ENCODE data around the gene CCDC40.

Gene CCDC40

DNA sequence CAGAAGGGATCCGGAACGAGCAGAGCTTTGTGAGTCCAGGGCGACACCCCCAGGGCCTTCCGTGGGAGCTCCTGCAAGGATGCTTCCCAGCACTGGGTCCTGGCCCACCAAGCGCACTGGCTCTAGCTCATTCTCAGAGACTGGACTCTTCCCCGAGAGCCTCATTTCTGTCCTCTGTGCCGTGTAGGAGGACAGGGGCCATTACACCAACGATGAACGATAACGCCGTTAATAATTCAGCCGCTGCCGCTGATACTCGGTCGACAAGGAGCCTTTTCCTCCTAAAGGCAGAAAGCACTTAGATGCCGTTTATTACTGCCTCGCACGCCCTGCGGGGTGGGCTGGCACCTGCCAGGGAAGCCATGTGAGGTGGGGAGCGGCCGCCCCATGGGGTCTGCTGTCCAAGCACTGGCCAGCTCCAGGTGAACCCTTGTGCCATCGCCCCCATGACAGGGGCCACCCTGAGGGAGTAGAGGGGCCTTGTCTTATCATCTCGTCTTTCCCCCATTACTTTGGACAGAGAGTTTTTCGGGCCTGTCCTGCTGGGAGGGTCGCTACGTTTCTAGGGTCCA is 34.3 kb upstream of the CCDC40 start:
- DNase-seq, result no peak

DNA sequence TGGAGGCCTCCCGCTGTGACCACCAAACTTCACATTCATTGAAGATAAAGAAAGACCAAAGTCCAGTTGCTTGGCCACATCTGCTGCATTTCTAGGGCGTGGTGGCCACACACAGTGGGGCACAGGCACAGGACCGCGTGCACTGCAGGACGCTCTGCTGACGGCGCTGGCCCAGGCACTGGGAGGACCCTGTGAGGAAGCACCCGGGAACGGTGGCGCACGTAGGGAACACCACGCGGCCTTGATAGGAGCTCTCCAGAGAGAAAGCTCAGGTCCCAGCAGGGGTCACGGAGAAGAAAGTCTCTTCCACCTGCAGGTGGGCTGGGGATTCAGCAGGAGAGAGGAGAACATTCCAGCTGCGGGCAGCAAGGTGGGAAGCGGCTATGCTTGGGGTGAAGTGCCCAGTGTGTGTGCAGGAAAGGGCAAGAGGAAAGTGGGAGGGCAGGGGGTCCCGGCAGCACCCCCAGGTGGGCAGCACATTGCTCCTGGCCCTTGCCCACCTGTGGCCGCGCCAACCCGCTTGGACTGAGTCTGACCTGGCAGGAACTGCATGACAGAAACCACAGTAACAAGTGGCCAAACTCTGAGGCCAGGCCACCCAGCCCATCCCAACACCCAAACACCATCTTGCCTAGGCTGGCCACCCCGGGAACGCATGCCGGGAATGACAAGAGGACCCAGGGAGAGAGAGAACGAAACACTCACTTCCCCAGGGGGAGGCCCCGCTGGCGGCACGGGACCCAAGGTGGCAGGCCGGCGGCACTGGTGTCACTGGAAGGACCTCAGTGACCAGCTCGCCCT is 33.6 kb upstream of the CCDC40 start:
- no peak for DNase-seq

DNA sequence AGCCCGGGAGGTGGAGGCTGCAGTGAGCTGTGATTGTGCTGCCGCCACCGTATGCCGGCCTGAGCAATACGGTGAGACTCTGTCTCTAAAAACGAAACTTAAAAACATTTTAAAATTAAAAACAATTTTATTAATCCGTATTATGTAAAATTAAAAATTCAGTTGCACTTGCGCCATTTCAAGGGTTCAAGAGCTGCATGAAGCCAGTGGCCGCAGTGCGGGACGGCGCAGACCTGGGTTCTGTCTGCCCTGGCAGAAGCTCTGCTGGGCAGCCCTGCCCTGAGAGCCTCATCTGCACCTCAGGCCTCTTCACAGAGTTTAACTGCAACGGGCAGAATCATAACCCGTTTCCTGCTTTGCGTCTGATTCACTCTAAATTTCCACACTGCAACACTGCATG is 32.5 kb upstream of the CCDC40 start:
- no peak for DNase-seq

DNA sequence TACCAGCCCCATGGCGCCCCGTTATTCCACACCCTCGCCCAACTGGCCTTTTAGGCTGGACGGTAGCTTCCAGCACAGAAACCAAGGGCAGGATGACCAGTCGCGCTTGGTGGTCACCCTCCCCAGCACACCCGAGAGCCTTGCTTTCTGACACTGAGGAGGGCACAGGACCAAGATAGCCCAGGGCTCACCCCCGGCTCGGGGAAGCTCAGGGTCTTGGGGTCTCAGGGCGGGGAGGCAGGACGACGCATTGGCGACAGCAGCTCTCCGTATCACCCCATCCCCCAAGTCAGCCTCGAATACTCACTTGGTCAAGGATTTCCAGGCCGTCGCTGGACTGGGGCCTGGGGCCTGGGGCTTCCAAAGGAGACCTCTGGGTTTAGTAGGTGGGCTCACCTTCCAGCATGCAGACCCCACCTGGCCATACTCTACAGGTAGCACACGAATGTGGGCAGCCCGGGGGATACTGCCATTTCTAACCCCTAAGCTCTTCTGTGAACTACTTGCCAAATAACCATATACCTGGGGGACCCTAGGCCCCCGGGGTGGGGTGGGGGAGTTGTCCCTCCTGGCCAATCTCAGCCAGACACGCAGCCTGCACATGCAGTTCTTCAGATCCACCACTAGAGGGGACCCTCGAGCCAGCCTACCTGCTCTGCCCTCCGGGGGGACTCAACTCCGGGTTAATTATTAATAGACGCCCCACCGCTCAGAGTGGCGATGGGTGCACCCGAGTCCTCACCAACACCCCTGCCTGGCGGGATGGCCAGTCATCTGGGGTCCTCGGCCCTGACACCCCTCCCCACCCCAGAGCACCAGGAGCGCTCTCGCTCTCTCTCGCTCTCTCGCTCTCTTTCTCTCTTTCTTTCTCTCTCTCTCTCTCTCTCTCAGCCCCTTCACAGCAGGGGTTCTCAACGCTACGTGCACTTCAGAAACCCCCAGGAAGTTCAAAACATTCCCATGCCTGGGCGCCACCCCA is 30.8 kb upstream of the CCDC40 start:
- DNase-seq, result peak; percentile 59

DNA sequence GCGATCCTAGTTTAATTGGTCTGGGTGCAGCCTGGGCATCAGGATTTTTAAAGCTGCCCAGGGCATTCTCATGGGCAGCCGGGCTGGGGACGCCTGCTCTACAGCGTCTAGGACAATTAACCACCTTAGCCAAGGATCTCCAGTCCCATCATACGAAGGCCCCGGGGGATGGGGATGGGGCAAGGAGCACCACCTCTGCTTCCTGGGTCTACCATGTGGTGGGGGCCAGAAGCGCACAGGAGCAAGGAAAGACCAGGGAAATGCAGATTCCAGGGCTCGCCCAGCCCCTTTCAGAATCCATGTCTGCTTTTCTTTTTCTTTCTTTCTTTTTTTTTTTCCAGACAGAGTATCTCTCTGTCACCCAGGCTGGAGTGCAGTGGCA is 30.1 kb upstream of the CCDC40 start:
- DNase-seq, result no peak

DNA sequence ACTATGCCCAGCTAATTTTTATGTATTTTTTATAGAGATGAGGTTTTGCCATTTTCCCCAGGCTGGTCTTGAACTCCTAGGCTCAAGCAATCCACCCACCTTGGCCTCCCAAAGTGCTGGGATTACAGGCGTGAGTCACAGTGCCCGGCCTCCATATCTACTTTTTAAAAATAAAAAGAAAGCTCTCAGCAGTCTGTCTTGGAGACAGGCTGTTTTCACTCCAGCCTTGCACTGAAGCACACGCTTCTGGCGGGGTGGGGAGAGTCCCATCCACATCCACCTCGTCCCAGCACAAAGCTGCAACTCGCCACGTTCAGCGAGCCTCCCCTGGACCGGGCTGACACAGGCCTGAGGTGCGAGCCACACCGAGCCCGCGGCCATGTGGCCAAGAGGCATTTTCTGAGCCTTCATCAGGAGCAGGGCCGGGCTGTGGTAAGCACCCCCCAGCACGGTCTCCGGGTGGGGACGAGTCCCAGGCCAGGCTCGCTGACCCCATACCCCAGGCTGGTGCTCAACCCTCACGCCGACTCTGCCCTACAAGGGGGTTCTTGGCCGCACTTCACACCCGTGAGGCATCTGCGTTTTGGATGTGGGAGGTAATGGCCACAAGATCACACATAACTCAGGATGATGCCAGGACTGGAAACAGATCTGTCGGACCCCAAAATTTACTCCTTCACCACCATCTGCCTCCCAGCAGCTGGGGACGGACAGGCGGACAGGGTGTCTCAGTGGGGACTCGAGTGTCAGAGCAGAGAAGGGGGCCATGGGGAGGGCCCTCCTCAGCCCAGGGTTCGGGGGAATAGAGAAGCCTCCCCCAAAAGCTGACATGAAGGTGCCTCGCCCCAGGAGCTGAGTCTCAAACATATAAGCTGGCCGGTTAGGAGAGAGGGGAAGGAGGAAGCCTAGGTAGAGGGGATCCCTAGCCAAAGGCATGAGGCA is 29.4 kb upstream of the CCDC40 start:
- no peak for DNase-seq

DNA sequence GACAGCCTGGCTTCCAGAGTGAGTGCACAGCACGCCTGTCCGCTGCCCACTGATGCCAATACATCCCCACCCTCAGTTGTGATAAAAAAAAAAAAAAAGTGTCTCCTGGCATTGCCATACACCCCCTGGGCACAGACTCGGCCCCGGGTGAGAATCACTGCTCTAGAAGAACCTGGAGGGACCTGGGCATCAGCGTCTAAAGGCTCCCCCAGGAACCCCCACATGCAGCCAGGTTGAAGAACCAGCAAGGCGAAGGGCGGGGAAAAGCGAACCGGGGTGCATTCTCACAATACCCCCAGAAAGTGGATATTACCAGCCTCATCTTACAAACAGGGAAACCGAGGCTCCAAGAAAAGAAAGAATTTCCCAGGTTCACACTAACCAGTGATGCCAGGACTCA is 28.5 kb upstream of the CCDC40 start:
- no peak for DNase-seq

DNA sequence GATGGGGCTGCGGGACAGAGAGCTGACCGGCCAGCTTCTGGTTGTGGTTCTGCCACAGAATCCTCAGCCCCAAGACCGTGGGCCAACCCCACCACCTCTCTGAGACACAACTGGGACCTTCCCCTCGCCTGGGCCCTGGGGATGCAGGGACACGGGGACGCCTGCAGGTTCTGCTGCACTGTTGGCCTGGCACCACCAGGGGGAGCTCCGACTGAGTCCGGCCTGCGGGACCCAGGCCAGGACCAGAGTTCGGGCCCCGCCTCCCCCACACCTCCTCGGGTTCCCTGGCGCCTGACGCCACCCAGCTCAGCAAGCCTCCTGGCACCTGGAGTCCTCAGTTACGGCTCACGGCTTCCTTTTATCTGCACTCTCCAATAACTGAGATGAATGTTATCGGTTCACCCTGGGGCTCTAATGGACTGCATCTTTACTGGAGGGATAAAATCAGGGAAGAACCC is 28.0 kb upstream of the CCDC40 start:
- DNase-seq, result peak; percentile 89

DNA sequence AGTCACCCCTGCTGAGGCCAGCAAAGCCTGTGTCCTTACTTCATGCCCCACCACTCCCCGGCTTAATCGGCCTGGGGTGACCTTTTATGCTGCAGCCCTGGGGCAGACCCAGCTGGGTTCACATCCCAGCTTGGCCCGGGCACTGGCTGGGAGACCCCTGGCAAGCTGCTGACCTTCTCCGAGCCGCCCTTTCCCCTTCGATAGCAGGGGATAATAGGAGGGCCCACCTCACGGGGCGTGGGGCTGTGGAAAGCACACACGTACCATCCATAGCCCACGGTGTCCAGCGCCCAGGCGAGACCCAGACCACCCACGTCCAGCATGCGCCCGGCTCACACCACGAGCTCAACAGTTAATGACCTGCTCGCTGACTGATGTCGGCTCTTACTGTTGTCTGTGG is 27.6 kb upstream of the CCDC40 start:
- DNase-seq, result no peak

DNA sequence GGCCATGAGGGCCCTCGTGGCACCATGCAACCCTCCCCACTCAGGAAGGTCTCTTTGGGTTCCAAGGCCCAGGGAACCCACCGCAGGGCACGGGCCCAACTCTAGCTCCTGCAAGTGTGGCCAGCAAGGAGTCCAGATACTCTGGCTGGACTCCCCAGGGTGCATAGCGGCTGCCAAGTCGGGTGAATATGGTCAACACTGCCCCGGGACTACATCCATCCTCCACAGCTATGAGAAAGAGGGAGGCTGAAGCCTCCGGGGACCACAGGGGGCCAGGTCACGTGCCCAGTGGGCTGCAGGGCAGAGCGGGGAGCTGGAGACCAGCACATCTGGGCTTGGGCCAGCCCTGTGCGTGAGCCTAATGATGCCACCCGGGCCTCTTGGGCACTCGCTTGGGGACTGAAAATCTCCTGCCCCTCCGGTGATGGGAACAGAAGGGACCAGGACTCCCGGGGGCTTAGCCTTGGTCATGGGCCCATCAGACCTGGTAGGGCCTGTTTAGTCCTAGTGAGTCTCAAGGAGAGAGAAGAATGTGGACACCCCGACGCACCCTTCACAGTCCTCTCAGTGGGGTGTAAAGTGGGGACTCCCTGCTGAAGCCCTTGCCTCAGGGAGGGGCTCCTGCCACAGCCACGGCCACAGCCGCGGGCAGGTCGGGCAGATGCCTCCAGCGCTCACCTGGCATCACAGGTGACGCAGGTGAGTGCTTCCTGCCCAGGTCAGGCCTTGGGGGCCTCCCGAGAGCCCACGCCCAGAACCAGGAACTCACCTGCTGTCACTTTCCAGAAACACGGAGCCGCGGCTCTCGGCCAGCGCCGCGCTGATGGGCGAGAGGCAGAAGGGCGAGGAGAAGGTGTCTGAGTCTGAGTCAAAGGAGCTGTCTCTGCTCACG is 26.8 kb upstream of the CCDC40 start:
- no peak for DNase-seq

DNA sequence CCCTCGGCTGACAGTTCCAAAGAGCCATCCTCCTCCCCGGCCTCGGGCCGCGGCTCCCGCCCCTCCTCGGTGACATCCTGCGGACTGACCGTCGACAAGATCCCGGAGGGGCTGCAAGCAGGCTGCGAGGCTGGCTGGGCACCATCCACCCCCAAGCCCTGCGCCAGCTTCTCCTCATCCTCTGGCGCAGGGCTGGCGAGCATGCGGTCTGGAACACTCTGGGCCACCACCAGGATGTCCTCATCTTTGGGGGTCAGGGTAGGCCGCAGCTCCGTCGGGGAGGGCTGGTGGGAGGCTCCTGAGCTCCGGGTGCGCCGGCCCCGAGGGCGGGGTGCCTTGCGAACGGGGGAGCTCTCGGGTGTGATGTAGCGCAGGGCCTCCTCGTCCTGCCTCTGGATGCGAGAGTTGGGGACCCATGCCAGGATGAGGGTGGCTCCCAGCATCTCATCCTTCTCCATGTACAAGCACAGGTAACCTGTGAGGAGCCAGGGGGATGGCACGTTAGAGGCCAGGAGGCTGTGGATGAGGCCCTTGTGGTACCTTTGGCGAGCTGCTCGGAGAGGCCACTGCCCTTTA is 26.1 kb upstream of the CCDC40 start:
- DNase-seq, result no peak

DNA sequence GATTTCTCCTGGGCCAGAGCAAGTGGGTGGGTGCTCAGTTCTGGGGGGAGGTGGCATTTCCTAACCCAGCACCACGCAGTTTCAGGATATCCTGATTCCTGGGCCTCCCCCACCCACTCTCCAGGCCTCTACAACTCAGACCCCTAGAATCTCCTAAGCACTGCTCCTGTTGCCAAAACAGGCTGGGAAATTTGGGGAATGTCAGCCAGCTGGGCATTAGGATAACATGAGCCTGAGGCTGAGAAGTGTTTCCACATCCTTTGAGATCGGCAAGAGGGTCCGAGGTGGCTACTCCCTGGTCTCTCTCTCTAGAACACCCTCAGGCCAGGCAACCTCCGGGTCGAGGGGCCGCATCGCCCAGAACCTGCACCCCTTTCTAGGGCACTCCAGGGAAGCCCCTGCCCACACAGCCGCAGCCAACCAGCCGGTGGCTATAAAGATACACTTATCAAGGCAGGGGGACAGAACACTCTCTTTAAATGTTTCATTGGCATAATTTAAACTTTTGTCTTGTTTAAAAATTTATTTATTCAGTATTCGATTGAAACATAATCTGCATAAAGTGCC is 24.4 kb upstream of the CCDC40 start:
- DNase-seq, result no peak

DNA sequence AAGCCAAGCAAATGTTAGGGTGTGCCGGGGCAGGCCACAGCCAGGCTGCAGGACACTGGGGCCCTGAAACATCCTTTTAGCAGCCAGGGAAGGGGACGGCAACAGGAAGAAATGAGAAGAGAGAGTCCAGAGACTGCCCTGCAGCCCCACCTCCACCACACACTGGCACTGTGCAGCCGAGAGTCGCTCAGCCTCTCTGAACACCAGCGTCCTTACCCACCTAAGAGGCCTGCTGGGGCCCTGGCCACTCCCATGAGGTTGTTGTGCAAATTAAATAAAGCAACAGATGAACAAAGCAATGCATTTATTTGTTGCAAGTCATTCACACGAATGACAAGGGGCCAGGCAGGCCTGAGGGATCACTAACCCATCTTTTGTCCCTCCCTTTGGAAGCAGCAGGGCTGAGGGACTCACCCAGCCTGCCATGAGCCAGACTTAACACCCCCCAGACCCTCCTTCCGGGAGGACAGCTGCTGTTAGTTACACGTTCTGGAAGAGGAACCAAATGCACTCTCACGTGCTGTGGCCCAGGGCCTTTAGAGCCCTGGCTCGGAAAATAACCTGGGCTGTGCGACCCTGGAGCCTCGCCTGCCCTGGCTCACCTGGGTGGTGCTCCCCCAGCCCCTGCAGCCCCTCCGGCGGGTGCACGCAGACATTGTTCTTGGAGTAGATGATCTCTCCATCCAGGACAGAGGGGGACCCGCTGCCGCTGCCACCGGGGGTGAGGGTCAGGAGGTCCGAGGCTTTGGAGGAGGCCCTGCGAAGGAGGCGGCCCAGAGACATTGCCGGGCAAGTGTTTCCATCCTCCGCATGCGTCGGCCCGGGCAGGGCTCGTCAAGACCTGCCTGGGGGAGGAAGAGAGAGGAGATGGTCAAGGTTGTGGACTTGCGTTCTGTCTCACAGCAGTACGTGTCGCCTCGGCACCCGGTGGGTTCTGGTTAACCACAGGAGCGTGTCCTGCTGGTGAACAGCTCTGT is 23.4 kb upstream of the CCDC40 start:
- DNase-seq, result no peak

DNA sequence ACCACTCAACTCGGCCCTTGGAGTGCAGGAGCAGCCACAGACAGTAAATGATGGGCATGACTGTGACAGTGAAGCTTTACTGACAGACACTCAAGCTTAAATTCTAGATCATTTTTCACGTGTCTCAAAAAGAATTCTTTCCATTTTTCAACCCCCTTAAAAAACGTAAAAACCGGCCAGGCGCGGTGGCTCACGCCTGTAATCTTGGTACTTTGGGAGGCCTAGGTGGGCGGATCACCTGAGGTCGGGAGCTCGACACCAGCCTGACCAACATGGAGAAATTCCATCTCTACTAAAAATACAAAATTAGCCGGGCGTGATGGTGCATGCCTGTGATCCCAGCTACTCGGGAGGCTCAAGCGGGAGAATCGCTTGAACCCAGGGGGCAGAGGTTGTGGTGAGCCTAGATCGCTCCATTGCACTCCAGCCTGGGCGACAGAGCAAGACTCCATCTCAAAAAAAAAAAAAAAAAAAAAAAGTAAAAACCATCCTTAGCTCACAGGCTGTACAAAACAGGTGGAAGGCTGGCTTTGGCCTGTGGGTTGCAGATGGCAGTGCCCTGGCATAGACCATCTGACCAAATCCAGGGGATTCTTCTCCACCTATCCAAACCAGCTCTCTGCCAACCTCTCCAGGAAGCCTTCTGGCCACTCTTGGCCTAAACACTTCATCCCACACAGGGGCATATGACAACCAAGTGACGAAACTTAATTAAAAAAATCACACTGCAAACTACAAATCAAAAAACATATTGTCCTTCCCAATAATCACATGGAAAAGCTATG is 19.0 kb upstream of the CCDC40 start:
- no peak for DNase-seq

DNA sequence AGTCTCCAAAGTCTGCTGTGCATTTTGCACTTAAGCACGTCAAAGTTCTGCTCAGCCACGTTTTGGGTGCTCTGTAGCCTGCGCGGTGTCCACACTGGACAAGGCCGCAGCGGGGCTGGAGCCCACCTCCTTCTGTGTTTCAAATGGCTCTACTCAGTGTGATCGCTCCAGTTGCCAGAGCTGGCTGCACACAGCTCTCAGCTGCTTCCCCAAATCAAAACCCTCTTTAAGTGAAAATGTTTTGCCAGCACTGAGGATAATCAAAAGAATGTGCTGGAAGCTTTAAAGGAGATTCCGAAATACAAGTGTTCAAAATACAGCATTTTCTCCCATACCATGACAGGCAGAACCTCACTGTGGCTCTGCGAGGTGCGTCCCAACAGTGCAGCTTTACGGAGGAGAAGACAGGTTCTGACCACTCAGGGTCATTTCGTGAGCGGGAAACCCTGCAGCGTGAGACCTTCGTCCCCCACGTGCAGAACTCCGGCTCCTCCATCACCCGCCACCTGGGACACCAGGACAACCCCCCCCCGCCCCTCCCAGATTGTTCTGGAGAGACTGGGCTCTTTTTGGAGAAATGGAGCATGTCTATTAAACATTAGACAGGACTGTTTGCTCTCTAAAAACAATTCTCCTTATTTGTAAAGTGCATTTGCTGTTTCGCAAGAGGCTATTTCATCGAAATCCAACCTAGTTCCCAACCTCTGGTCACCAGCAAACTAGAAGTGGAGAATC is 17.4 kb upstream of the CCDC40 start:
- no peak for DNase-seq

DNA sequence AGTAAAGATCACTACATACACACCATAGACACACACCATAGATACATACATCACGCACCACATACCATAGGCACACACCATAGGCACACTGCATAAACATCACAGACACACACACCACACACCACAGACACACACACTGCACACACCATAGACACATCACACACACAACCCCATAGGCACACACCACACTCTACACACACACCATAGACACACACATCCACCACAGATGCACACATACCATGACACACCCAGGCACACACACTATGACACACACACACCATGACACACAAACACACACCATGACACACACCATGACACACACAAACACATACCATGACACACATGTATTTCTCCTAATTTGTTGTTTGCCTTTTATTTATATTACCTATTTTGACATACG is 14.8 kb upstream of the CCDC40 start:
- DNase-seq, result no peak

DNA sequence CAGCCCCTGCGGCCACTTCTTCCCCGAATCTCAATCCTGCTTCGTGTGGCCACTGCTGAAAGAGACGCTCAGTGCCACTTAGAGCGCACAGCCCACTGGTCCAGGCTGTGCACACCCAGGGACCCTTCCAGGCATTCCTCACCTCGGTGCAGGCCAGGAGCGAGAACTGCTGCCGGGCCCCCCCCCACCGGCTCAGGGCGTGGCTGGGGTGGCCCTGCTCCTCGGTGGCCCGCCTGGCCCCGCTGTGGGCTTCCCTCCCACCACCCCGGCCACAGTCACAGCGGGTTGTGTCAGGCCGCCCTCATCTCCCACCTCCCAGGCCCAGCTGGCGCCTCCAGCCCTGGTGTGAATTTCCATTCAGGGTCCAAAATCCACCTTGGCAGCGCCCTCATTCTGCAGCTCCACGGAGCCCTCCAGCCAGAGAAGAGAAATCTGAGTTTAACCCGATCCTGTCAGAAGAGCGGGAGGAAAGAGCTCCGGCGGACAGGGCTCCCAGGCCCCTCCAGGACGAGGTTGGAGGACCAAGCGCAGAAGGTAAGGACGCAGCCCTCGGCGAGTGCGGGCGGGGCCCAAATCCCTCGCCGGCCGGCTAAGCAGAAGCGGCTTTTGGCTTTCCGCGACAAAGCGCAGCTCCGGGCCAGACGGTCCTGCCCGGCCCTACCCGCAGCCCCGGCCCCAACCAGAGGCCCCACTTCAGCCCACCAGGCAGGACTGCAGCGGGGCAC is 12.8 kb upstream of the CCDC40 start:
- no peak for DNase-seq
